HepG2 (cell line): ENCODE measurements around the gene NRGN. TPM values are rescaled to one million over a fixed set of nuclear protein-coding genes. Genes with fewer than 3 reads are reported as not detected.

Experiments
- BHLHE40 ChIP-seq: IDR thresholded peaks from 2 replicates; pipeline ENCODE4 v1.6.1; 2011; ENCODE audit warnings: low read length, improper control_type of control experiment
- EHMT2 ChIP-seq: fragments of 200-600 bp; sonication (generic); IDR thresholded peaks from 2 replicates; pipeline ENCODE4 v1.7.0; 2017; ENCODE audit warnings: antibody characterized with exemption, low read depth, low read length, borderline replicate concordance
- FOXC1 ChIP-seq: sonication (generic); formaldehyde crosslinking; IDR thresholded peaks from 2 replicates; pipeline ENCODE4 v1.8.0; 2022; ENCODE audit warnings: mild to moderate bottlenecking, missing genetic modification reagents, borderline replicate concordance
- HNRNPUL1 ChIP-seq: fragments of 200-400 bp; formaldehyde crosslinking; IDR thresholded peaks from 2 replicates; pipeline ENCODE4 v1.6.1; 2017; ENCODE audit warnings: low read depth, mild to moderate bottlenecking, low read length, moderate library complexity
- KLF16 ChIP-seq, 2 experiments: sonication (generic) in 1 of 2; formaldehyde crosslinking in 1 of 2; IDR thresholded peaks; 2 replicates each; pipeline versions ENCODE4 v1.6.1 to v1.8.0; 2016 to 2023; ENCODE audit warnings: missing genetic modification reagents in 2 of 2, missing compliant biosample characterization in 1 of 2
- MTF2 ChIP-seq: sonication (generic); formaldehyde crosslinking; IDR thresholded peaks from 2 replicates; pipeline ENCODE4 v1.5.0; 2020; ENCODE audit warnings: missing genetic modification reagents, borderline replicate concordance
- NBN ChIP-seq: fragments of 450-650 bp; conservative IDR thresholded peaks from 2 replicates; pipeline ENCODE4 v1.6.1; 2017
- NFYC ChIP-seq: IDR thresholded peaks from 2 replicates; pipeline ENCODE4 v1.6.1; 2016; ENCODE audit warnings: missing genetic modification reagents, missing compliant biosample characterization
- POGZ ChIP-seq: sonication (generic); formaldehyde crosslinking; IDR thresholded peaks from 2 replicates; pipeline ENCODE4 v1.4.0; 2020; ENCODE audit warnings: mild to moderate bottlenecking, missing genetic modification reagents
- SIN3B ChIP-seq: fragments of 150-350 bp; IDR thresholded peaks from 2 replicates; pipeline ENCODE4 v1.6.1; 2014; ENCODE audit warnings: low read length
- SMARCC2 ChIP-seq: fragments of 450-650 bp; IDR thresholded peaks from 2 replicates; pipeline ENCODE4 v1.6.1; 2017; ENCODE audit warnings: antibody characterized with exemption, mild to moderate bottlenecking
- SRSF4 ChIP-seq: fragments of 200-400 bp; formaldehyde crosslinking; IDR thresholded peaks from one replicate; pipeline ENCODE4 v1.6.1; 2018; ENCODE audit warnings: mild to moderate bottlenecking, low read depth, low read length, moderate library complexity; ENCODE audit not compliant: poor library complexity, severe bottlenecking
- STAG1 ChIP-seq: sonication (generic); formaldehyde crosslinking; IDR thresholded peaks from 2 replicates; pipeline ENCODE4 v1.4.0; 2020; ENCODE audit warnings: missing genetic modification reagents
- YY1 ChIP-seq: IDR thresholded peaks from 2 replicates; pipeline ENCODE4 v1.6.1; 2011; ENCODE audit warnings: low read length, low read depth, moderate library complexity, mild to moderate bottlenecking; ENCODE audit not compliant: insufficient read depth, insufficient replicate concordance
- ZFP62 ChIP-seq: sonication (generic); formaldehyde crosslinking; IDR thresholded peaks from 2 replicates; pipeline ENCODE4 v1.4.0; 2020; ENCODE audit warnings: missing genetic modification reagents
- ZNF121 ChIP-seq: sonication (generic); formaldehyde crosslinking; IDR thresholded peaks from 2 replicates; pipeline ENCODE4 v1.5.0; 2020; ENCODE audit warnings: mild to moderate bottlenecking, missing genetic modification reagents
- ZNF362 ChIP-seq: sonication (generic); formaldehyde crosslinking; IDR thresholded peaks from 2 replicates; pipeline ENCODE4 v1.4.0; 2020; ENCODE audit warnings: missing genetic modification reagents, mild to moderate bottlenecking, borderline replicate concordance
- ZNF460 ChIP-seq: sonication (generic); formaldehyde crosslinking; IDR thresholded peaks from 2 replicates; pipeline ENCODE4 v1.5.1; 2020; ENCODE audit warnings: missing genetic modification reagents, mild to moderate bottlenecking, borderline replicate concordance
- polyA plus RNA-seq, 8 experiments: library from polyadenylated mRNA; depleted of rRNA in 3 of 8; stranded (reverse) in 7 of 8; unstranded in 1 of 8; fragments of >200 nt; fragmentation: Illumina TruSeq in 4 of 8; extraction: Trizol in 4 of 8; gene quantifications; 2 replicates each; pipeline versions ENCODE4 v1.2.1 to v1.2.3, GENCODE V29; 2011 to 2016; ENCODE audit warnings: low read depth in 4 of 8, missing spikeins in 1 of 8, mixed read lengths in 1 of 8; ENCODE audit not compliant: insufficient read depth in 1 of 8
- total RNA-seq, 5 experiments: library from RNA; depleted of rRNA; stranded (reverse); fragments of >200 nt; fragmentation: Illumina TruSeq; extraction: Trizol; gene quantifications; 2 replicates each; pipeline ENCODE4 v1.2.3, GENCODE V29; 2016; ENCODE audit warnings: low read depth in 1 of 5
- TF ChIP-seq, protein P1 (sequence below): sonication (generic); formaldehyde crosslinking; IDR thresholded peaks from 2 replicates; pipeline ENCODE4 v1.4.0; 2020; ENCODE audit warnings: missing genetic modification reagents
- TF ChIP-seq, protein P2 (sequence below): sonication (generic); formaldehyde crosslinking; IDR thresholded peaks from 2 replicates; pipeline ENCODE4 v1.5.0; 2020; ENCODE audit warnings: missing genetic modification reagents
- TF ChIP-seq, protein P3 (sequence below): sonication (generic); formaldehyde crosslinking; IDR thresholded peaks from 2 replicates; pipeline ENCODE4 v1.5.0; 2020; ENCODE audit warnings: mild to moderate bottlenecking, missing genetic modification reagents, borderline replicate concordance

NRGN gene
- total and polyA plus RNA-seq, 2 of the 13 experiments (the other 11 are each of a cell fraction or from before 2014, with no cell fraction given), result 0.22 TPM; not detected in 1

- TF ChIP-seq, protein P1, sequence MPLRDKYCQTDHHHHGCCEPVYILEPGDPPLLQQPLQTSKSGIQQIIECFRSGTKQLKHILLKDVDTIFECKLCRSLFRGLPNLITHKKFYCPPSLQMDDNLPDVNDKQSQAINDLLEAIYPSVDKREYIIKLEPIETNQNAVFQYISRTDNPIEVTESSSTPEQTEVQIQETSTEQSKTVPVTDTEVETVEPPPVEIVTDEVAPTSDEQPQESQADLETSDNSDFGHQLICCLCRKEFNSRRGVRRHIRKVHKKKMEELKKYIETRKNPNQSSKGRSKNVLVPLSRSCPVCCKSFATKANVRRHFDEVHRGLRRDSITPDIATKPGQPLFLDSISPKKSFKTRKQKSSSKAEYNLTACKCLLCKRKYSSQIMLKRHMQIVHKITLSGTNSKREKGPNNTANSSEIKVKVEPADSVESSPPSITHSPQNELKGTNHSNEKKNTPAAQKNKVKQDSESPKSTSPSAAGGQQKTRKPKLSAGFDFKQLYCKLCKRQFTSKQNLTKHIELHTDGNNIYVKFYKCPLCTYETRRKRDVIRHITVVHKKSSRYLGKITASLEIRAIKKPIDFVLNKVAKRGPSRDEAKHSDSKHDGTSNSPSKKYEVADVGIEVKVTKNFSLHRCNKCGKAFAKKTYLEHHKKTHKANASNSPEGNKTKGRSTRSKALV (CRISPR knock-in tag), result peak; percentile 24; the same call in 1 of the 2 replicates
- TF ChIP-seq SIN3B (no peak), EHMT2 (no peak), YY1 (peak; percentile 24), NFYC (CRISPR knock-in tag) (no peak), ZNF121 (CRISPR knock-in tag) (0 out of 2 replicates have a peak, but pooled peaks have one; percentile 28), KLF16 (CRISPR knock-in tag; IDR thresholded peaks at IDR 0.05) (no peak), FOXC1 (CRISPR knock-in tag) (no peak), SMARCC2 (no peak), ZFP62 (CRISPR knock-in tag) (no peak), HNRNPUL1 (no peak), BHLHE40 (no peak), ZNF362 (CRISPR knock-in tag) (peak; percentile 96), SRSF4 (no peak), MTF2 (CRISPR knock-in tag) (0 out of 2 replicates have a peak, but pooled peaks have one; percentile 54), ZNF460 (CRISPR knock-in tag) (no peak), STAG1 (CRISPR knock-in tag) (peak; percentile 50), NBN (no peak), POGZ (CRISPR knock-in tag) (0 out of 2 replicates have a peak, but pooled peaks have one; percentile 45)
- TF ChIP-seq, protein P2, sequence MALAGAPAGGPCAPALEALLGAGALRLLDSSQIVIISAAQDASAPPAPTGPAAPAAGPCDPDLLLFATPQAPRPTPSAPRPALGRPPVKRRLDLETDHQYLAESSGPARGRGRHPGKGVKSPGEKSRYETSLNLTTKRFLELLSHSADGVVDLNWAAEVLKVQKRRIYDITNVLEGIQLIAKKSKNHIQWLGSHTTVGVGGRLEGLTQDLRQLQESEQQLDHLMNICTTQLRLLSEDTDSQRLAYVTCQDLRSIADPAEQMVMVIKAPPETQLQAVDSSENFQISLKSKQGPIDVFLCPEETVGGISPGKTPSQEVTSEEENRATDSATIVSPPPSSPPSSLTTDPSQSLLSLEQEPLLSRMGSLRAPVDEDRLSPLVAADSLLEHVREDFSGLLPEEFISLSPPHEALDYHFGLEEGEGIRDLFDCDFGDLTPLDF (CRISPR knock-in tag), result peak; percentile 38; the same call in 1 of the 2 replicates
- TF ChIP-seq, protein P3, sequence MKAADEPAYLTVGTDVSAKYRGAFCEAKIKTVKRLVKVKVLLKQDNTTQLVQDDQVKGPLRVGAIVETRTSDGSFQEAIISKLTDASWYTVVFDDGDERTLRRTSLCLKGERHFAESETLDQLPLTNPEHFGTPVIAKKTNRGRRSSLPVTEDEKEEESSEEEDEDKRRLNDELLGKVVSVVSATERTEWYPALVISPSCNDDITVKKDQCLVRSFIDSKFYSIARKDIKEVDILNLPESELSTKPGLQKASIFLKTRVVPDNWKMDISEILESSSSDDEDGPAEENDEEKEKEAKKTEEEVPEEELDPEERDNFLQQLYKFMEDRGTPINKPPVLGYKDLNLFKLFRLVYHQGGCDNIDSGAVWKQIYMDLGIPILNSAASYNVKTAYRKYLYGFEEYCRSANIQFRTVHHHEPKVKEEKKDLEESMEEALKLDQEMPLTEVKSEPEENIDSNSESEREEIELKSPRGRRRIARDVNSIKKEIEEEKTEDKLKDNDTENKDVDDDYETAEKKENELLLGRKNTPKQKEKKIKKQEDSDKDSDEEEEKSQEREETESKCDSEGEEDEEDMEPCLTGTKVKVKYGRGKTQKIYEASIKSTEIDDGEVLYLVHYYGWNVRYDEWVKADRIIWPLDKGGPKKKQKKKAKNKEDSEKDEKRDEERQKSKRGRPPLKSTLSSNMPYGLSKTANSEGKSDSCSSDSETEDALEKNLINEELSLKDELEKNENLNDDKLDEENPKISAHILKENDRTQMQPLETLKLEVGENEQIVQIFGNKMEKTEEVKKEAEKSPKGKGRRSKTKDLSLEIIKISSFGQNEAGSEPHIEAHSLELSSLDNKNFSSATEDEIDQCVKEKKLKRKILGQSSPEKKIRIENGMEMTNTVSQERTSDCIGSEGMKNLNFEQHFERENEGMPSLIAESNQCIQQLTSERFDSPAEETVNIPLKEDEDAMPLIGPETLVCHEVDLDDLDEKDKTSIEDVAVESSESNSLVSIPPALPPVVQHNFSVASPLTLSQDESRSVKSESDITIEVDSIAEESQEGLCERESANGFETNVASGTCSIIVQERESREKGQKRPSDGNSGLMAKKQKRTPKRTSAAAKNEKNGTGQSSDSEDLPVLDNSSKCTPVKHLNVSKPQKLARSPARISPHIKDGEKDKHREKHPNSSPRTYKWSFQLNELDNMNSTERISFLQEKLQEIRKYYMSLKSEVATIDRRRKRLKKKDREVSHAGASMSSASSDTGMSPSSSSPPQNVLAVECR (CRISPR knock-in tag), result no peak
Observed at GRCh38 chr11:124763156-124763947, 23.6 kb downstream of the NRGN start (continued).
